SK-N-SH treated with all-trans-retinoic acid at 6 μM for 48 hours (cell line): ENCODE results near the gene POU6F2.

Source experiments
- ARNTL ChIP-seq: fragments of 450-650 bp; formaldehyde crosslinking; IDR thresholded peaks from 2 replicates; pipeline ENCODE4 v1.5.0; 2020; ENCODE audit warnings: low read depth, mild to moderate bottlenecking, moderate library complexity, borderline replicate concordance
- BACH2 ChIP-seq: fragments of 250-450 bp; sonication (Bioruptor Pico); IDR thresholded peaks from 2 replicates; pipeline ENCODE4 v1.9.0; 2021; ENCODE audit warnings: mild to moderate bottlenecking, borderline replicate concordance
- CREB5 ChIP-seq: fragments of 250-450 bp; sonication (Bioruptor Pico); IDR thresholded peaks from 2 replicates; pipeline ENCODE4 v1.5.1; 2020; ENCODE audit warnings: low read depth, mild to moderate bottlenecking, moderate library complexity
- CSDC2 ChIP-seq: fragments of 250-450 bp; sonication (Bioruptor Pico); IDR thresholded peaks from 2 replicates; pipeline ENCODE4 v1.5.0; 2020; ENCODE audit warnings: mild to moderate bottlenecking, moderate library complexity
- CSRNP3 ChIP-seq: fragments of 250-450 bp; sonication (Bioruptor Pico); IDR thresholded peaks from 2 replicates; pipeline ENCODE4 v1.5.1; 2021; ENCODE audit warnings: mild to moderate bottlenecking, moderate library complexity
- ESRRG ChIP-seq: fragments of 250-450 bp; sonication (Bioruptor Pico); IDR thresholded peaks from 2 replicates; pipeline ENCODE4 v1.6.1; 2021; ENCODE audit warnings: mild to moderate bottlenecking
- ISL1 ChIP-seq: fragments of 250-450 bp; sonication (Bioruptor Pico); IDR thresholded peaks from 2 replicates; pipeline ENCODE4 v2.1.2; 2022; ENCODE audit warnings: mild to moderate bottlenecking, moderate library complexity
- PATZ1 ChIP-seq: fragments of 250-450 bp; sonication (Bioruptor Pico); IDR thresholded peaks from 2 replicates; pipeline ENCODE4 v1.8.0; 2020; ENCODE audit warnings: mild to moderate bottlenecking, moderate library complexity, borderline replicate concordance
- SNAI2 ChIP-seq: fragments of 250-450 bp; sonication (Bioruptor Pico); IDR thresholded peaks from 2 replicates; pipeline ENCODE4 v1.5.0; 2020; ENCODE audit warnings: mild to moderate bottlenecking, moderate library complexity
- TCF4 ChIP-seq: fragments of 250-450 bp; sonication (Bioruptor Pico); IDR thresholded peaks from 2 replicates; pipeline ENCODE4 v1.8.0; 2021; ENCODE audit warnings: mild to moderate bottlenecking, moderate library complexity, borderline replicate concordance
- ZFP3 ChIP-seq: fragments of 250-450 bp; sonication (Bioruptor Pico); IDR thresholded peaks from 2 replicates; pipeline ENCODE4 v1.5.0; 2020; ENCODE audit warnings: mild to moderate bottlenecking, moderate library complexity
- ZFP30 ChIP-seq: fragments of 450-650 bp; formaldehyde crosslinking; IDR thresholded peaks from 2 replicates; pipeline ENCODE4 v1.5.0; 2022; ENCODE audit warnings: mild to moderate bottlenecking, moderate library complexity
- ZNF70 ChIP-seq: fragments of 450-650 bp; formaldehyde crosslinking; IDR thresholded peaks from 2 replicates; pipeline ENCODE4 v1.5.0; 2020; ENCODE audit warnings: mild to moderate bottlenecking, moderate library complexity
- ZNF8 ChIP-seq: fragments of 450-650 bp; formaldehyde crosslinking; IDR thresholded peaks from 2 replicates; pipeline ENCODE4 v1.5.0; 2020; ENCODE audit warnings: mild to moderate bottlenecking, moderate library complexity

- TF ChIP-seq ESRRG (CRISPR knock-in tag) (no peak), CREB5 (no peak), CSRNP3 (CRISPR knock-in tag) (no peak), SNAI2 (no peak), CSDC2 (CRISPR knock-in tag) (no peak), ZFP30 (CRISPR knock-in tag) (no peak), ISL1 (CRISPR knock-in tag) (no peak), ZFP3 (CRISPR knock-in tag) (no peak), TCF4 (CRISPR knock-in tag) (no peak), BACH2 (CRISPR knock-in tag) (no peak), PATZ1 (no peak), ZNF8 (CRISPR knock-in tag) (no peak), ARNTL (no peak), ZNF70 (CRISPR knock-in tag) (no peak)
Observed at GRCh38 chr7:39202041-39202440, 224.3 kb downstream of the POU6F2 start.
